Choroid plexus epithelial cell (primary cell): ENCODE measurements around the gene PSMC3.

Experiments used
- DNase-seq: peaks from one replicate; pipeline ENCODE4 v3.0.0-alpha.2; 2010; ENCODE audit warnings: low read depth
- H3K4me3 ChIP-seq: 2 replicates; pipeline ENCODE4 v1.5.1; 2011; ENCODE audit warnings: low read depth, mild to moderate bottlenecking, control low read depth, low read length, moderate library complexity
- TF ChIP-seq, protein P1 (sequence below): conservative IDR thresholded peaks from 2 replicates; pipeline ENCODE4 v1.5.1; 2011; ENCODE audit warnings: low read depth, mild to moderate bottlenecking, control low read depth, inconsistent platforms, low read length, moderate library complexity

The PSMC3 gene

DNA sequence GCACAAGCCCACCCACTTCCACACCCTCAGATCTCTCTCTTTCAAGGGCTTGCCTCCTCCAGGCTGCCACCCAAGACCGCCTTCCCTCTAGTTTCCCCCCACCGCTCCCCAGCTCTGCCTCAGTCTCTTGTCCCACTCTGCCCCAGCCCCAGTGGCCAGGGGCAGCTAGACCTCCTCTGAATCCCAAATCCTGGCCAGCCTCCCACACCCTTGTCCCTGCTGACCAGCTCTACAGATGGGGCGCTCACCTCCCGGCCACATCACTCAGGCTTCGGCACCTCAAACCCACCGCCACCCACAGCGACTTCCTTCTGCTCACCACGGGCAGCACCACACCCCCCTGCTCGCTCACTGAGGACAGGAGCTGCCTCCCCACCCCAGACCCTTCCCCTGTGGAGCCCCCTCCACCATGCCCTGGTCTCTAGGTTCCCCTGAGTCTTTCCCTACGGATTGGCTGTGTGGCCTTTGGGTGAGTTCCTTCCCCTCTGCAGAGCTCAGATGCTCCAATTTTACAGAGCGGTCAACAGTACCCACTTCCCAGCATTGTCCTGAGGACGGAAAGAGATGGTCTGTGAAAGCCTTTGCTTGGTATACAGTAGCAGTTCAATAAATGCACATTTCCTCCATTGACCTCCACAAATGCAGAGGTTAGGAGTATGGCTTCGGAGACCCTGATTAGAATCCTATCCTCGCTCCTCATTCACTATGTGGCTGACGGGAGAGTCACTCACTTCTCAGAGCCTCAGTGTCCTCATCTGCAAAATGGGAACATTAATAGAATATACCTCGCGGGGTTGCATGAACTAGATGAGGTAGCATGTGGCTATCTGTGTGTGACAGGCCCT is 36.4 kb downstream of the PSMC3 start:
- TF ChIP-seq, protein P1, sequence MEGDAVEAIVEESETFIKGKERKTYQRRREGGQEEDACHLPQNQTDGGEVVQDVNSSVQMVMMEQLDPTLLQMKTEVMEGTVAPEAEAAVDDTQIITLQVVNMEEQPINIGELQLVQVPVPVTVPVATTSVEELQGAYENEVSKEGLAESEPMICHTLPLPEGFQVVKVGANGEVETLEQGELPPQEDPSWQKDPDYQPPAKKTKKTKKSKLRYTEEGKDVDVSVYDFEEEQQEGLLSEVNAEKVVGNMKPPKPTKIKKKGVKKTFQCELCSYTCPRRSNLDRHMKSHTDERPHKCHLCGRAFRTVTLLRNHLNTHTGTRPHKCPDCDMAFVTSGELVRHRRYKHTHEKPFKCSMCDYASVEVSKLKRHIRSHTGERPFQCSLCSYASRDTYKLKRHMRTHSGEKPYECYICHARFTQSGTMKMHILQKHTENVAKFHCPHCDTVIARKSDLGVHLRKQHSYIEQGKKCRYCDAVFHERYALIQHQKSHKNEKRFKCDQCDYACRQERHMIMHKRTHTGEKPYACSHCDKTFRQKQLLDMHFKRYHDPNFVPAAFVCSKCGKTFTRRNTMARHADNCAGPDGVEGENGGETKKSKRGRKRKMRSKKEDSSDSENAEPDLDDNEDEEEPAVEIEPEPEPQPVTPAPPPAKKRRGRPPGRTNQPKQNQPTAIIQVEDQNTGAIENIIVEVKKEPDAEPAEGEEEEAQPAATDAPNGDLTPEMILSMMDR = no peak
- H3K4me3 ChIP-seq = no peak overlapping the region

DNA sequence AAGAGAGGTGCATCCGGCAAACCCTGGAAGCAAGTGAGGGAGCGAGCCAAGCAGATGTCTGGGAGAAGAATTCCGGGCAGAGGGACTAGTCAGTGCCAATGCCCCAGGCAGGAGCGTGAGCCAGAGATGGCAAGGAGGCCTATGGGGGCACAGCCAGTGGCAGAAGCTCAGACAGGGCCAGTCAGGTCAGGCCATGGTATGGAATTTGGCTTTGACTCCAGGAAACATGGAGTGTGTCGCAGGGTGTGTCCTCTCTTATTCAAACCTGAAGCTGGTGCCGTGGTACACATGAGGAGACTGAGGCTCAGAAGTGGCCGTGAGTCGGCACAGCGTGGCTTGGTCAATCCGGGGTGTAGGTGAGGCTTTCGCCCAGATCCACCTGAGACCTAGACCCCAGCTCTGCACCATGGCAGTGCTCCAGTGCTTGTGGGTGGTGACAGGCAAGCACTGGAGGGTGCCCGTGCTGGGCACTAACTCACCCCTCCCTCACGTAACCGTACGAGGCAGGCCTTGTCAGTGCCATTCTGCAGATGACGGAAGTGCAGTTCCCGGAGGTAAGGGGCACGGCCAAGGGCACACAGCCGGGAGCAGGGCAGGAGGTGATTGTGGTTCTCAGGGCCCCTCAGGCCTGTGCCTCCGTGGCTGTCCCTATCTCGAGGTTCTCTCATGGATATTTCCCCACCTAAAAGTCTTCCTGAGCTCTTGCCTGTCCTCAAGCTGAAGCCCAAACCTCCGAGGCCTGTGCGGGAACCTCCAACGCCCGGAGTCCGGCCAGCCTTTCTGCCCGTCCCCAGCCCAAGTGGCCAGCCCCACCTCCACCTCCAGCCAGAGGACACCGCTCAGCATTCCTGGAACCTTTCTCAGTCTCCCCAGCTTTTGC is 37.3 kb downstream of the PSMC3 start:
- no peak overlapping the region for H3K4me3 ChIP-seq
- TF ChIP-seq, protein P1 = no peak
- DNase-seq = no peak

More for the DNA sequence above, 36.4 kb downstream of the PSMC3 start:
- DNase-seq = no peak

DNA sequence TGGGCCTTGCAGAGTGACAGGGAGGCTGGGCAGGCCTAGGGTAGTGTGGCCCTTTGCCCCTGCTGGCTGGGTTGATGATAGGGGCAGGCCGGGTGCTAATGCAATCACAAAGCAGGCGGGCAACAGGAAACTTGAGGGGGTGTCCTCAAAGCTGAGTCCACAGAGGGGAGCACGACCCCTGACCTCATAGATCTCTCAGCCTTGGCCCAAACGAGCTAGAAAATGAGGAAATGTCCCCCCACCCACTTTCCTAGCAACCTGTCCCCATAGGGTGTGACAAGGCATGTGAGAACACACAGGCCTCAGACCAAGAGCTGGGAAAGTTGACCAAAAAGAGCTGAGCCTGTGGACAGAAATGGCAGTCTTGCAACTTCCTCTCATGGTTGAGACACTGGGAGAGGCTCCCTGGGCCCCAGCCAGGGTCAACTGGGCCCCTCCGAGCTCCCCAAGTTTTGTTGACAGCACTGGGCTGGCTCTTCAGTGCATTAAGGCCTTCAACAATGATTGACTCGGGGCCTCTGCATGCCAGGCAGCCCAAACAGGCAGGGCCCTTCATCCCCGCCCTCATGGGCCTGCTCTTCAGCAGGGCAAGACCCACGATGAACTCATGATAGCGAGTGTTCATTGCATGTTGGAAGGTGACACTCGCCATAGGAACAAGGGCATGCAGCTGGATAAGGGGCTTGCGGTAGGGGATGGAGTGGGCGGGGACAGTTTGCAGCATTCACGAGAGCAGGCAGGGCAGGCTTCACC is 38.1 kb downstream of the PSMC3 start:
- TF ChIP-seq, protein P1 = no peak
- no peak overlapping the region for H3K4me3 ChIP-seq
- DNase-seq = no peak

DNA sequence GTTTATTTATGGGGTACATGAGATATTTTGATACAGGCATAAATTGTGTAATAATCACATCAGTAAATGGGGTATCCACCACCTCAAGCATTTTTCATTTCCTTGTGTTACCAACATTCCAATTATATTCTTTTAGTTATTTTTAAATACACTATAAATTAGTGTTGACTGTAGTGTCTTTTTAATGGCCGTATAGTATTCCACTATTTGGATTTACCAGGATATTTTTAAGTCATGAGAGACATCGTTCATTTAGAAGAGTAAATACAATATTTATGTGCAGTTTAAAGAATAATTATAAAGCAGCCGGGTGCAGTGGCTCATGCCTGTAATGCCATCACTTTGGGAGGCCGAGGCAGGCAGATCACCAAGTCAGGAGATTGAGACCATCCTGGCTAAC is 41.7 kb downstream of the PSMC3 start:
- H3K4me3 ChIP-seq = no peak overlapping the region
- DNase-seq = no peak
- TF ChIP-seq, protein P1 = no peak

DNA sequence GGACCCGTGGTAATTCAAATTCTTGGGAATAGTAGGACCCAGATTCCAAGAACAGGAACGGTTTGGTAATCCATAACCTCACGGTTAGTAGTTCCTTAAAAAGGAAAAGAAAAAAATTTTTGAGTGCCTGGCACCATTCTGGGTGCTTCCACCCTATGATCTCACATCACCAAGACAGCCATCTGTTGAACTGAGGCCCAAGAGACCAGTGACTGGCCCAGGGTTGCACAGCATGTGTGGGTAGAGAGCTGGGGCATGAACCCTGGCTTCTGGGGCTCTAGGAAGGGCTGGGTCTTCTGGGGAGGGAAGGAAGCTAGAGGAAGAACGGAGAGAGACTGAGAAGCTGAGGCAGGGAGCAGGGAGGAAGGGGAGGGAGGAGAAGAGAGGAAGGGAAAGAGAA is 43.2 kb downstream of the PSMC3 start:
- TF ChIP-seq, protein P1 = no peak
- DNase-seq = no peak
- no peak overlapping the region for H3K4me3 ChIP-seq

DNA sequence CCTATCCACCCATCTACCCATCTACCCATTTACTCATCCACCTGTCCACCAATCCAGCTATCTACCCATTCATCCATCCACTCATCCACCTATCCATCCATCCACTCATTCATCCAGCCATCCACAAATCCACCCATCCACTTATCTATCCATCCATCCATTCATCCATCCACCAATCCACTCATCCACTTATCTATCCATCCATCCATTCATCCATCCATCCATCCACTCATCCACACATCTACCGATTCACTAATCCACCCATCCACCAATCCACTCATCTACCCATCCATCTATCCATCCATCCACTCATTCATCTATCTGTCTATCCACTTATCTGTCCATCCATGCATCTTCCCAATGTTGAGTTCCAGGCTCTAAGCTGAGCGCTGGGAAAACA is 46.2 kb downstream of the PSMC3 start:
- H3K4me3 ChIP-seq = no peak overlapping the region
- TF ChIP-seq, protein P1 = no peak
- DNase-seq = no peak
